HepG2 (cell line): Measurements from ENCODE around the gene WDR18. TPM values are rescaled to one million over a fixed set of nuclear protein-coding genes. Genes with fewer than 3 reads are reported as not detected.

Experiments used
- AKAP8 ChIP-seq: sonication (generic); formaldehyde crosslinking; IDR thresholded peaks from 2 replicates; pipeline ENCODE4 v1.5.1; 2020; ENCODE audit warnings: mild to moderate bottlenecking, missing genetic modification reagents
- CC2D1A ChIP-seq: sonication (generic); formaldehyde crosslinking; IDR thresholded peaks from 2 replicates; pipeline ENCODE4 v1.8.1; 2023; ENCODE audit warnings: mild to moderate bottlenecking, missing genetic modification reagents
- IRX3 ChIP-seq: sonication (generic); formaldehyde crosslinking; IDR thresholded peaks from 2 replicates; pipeline ENCODE4 v1.8.1; 2023; ENCODE audit warnings: mild to moderate bottlenecking, low read depth, missing genetic modification reagents, borderline replicate concordance
- MEIS1 ChIP-seq: sonication (generic); formaldehyde crosslinking; IDR thresholded peaks from 2 replicates; pipeline ENCODE4 v1.9.0; 2021; ENCODE audit warnings: mild to moderate bottlenecking, missing genetic modification reagents, moderate library complexity, borderline replicate concordance
- MYC ChIP-seq: sonication (generic); formaldehyde crosslinking; IDR thresholded peaks from 2 replicates; pipeline ENCODE4 v1.9.0; 2021; ENCODE audit warnings: missing genetic modification reagents, borderline replicate concordance
- NFKBIZ ChIP-seq: IDR thresholded peaks from 2 replicates; pipeline ENCODE4 v1.6.1; 2018; ENCODE audit warnings: missing genetic modification reagents, missing compliant biosample characterization
- SOX13 ChIP-seq, 3 experiments: fragments of 450-650 bp in 1 of 3; sonication (generic) in 1 of 3; formaldehyde crosslinking in 1 of 3; IDR thresholded peaks in 2 of 3; conservative IDR thresholded peaks in 1 of 3; 2 replicates each; pipeline versions ENCODE4 v1.5.0 to v1.6.1; 2016 to 2020; ENCODE audit warnings: antibody characterized with exemption in 1 of 3, mild to moderate bottlenecking in 1 of 3, missing compliant biosample characterization in 1 of 3, missing genetic modification reagents in 1 of 3, moderate library complexity in 1 of 3
- UBTF ChIP-seq: sonication (generic); formaldehyde crosslinking; IDR thresholded peaks from 2 replicates; pipeline ENCODE4 v1.4.0; 2020; ENCODE audit warnings: mild to moderate bottlenecking, missing genetic modification reagents
- polyA plus RNA-seq, 8 experiments: library from polyadenylated mRNA; depleted of rRNA in 3 of 8; stranded (reverse) in 7 of 8; unstranded in 1 of 8; fragments of >200 nt; fragmentation: Illumina TruSeq in 4 of 8; extraction: Trizol in 4 of 8; gene quantifications; 2 replicates each; pipeline versions ENCODE4 v1.2.1 to v1.2.3, GENCODE V29; 2011 to 2016; ENCODE audit warnings: low read depth in 4 of 8, missing spikeins in 1 of 8, mixed read lengths in 1 of 8; ENCODE audit not compliant: insufficient read depth in 1 of 8
- total RNA-seq, 5 experiments: library from RNA; depleted of rRNA; stranded (reverse); fragments of >200 nt; fragmentation: Illumina TruSeq; extraction: Trizol; gene quantifications; 2 replicates each; pipeline ENCODE4 v1.2.3, GENCODE V29; 2016; ENCODE audit warnings: low read depth in 1 of 5
- TF ChIP-seq, protein P1 (sequence below): sonication (generic); formaldehyde crosslinking; IDR thresholded peaks from 2 replicates; pipeline ENCODE4 v1.5.0; 2020; ENCODE audit warnings: mild to moderate bottlenecking, missing genetic modification reagents, borderline replicate concordance
- TF ChIP-seq, protein P2 (sequence below): sonication (generic); formaldehyde crosslinking; IDR thresholded peaks from 2 replicates; pipeline ENCODE4 v1.5.0; 2020; ENCODE audit warnings: missing genetic modification reagents
- TF ChIP-seq, protein P3 (sequence below), 2 experiments: sonication (generic) in 1 of 2; formaldehyde crosslinking in 1 of 2; IDR thresholded peaks; 2 replicates each; pipeline versions ENCODE4 v1.5.1 to v1.6.1; 2011 to 2020; ENCODE audit warnings: borderline replicate concordance in 1 of 2, low read depth in 1 of 2, low read length in 1 of 2, mild to moderate bottlenecking in 1 of 2, missing genetic modification reagents in 1 of 2, moderate library complexity in 1 of 2
- TF ChIP-seq, protein P4 (sequence below): sonication (generic); formaldehyde crosslinking; IDR thresholded peaks from 2 replicates; pipeline ENCODE4 v1.5.0; 2020; ENCODE audit warnings: missing genetic modification reagents

The WDR18 gene
- total and polyA plus RNA-seq, 2 of the 13 experiments (the other 11 are each of a cell fraction or from before 2014, with no cell fraction given), result 36.4 to 47.6 TPM

- TF ChIP-seq, protein P1, sequence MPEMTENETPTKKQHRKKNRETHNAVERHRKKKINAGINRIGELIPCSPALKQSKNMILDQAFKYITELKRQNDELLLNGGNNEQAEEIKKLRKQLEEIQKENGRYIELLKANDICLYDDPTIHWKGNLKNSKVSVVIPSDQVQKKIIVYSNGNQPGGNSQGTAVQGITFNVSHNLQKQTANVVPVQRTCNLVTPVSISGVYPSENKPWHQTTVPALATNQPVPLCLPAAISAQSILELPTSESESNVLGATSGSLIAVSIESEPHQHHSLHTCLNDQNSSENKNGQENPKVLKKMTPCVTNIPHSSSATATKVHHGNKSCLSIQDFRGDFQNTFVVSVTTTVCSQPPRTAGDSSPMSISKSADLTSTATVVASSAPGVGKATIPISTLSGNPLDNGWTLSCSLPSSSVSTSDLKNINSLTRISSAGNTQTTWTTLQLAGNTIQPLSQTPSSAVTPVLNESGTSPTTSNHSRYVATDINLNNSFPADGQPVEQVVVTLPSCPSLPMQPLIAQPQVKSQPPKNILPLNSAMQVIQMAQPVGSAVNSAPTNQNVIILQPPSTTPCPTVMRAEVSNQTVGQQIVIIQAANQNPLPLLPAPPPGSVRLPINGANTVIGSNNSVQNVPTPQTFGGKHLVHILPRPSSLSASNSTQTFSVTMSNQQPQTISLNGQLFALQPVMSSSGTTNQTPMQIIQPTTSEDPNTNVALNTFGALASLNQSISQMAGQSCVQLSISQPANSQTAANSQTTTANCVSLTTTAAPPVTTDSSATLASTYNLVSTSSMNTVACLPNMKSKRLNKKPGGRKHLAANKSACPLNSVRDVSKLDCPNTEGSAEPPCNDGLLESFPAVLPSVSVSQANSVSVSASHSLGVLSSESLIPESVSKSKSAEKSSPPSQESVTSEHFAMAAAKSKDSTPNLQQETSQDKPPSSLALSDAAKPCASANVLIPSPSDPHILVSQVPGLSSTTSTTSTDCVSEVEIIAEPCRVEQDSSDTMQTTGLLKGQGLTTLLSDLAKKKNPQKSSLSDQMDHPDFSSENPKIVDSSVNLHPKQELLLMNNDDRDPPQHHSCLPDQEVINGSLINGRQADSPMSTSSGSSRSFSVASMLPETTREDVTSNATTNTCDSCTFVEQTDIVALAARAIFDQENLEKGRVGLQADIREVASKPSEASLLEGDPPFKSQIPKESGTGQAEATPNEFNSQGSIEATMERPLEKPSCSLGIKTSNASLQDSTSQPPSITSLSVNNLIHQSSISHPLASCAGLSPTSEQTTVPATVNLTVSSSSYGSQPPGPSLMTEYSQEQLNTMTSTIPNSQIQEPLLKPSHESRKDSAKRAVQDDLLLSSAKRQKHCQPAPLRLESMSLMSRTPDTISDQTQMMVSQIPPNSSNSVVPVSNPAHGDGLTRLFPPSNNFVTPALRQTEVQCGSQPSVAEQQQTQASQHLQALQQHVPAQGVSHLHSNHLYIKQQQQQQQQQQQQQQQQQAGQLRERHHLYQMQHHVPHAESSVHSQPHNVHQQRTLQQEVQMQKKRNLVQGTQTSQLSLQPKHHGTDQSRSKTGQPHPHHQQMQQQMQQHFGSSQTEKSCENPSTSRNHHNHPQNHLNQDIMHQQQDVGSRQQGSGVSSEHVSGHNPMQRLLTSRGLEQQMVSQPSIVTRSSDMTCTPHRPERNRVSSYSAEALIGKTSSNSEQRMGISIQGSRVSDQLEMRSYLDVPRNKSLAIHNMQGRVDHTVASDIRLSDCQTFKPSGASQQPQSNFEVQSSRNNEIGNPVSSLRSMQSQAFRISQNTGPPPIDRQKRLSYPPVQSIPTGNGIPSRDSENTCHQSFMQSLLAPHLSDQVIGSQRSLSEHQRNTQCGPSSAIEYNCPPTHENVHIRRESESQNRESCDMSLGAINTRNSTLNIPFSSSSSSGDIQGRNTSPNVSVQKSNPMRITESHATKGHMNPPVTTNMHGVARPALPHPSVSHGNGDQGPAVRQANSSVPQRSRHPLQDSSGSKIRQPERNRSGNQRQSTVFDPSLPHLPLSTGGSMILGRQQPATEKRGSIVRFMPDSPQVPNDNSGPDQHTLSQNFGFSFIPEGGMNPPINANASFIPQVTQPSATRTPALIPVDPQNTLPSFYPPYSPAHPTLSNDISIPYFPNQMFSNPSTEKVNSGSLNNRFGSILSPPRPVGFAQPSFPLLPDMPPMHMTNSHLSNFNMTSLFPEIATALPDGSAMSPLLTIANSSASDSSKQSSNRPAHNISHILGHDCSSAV, result no peak
- TF ChIP-seq NFKBIZ, result peak; percentile 82; the same call in 1 of the 2 replicates
- peak; percentile 98 for TF ChIP-seq MYC
- TF ChIP-seq AKAP8 (CRISPR knock-in tag), result peak; percentile 95
- TF ChIP-seq UBTF (CRISPR knock-in tag), result peak; percentile 96
- TF ChIP-seq IRX3 (CRISPR knock-in tag), result no peak; the same call in 1 of the 2 replicates
- no peak; the same call in 1 of the 2 replicates for TF ChIP-seq SOX13 (IDR thresholded peaks at IDR 0.05)
- peak in 1 of 2 experiments; percentile 85; a peak in 2 of 4 replicates for TF ChIP-seq SOX13 (CRISPR knock-in tag; conservative IDR thresholded peaks at IDR 0.05 in 1 of 2, IDR thresholded peaks at IDR 0.05 in 1 of 2)
- peak; percentile 74 for TF ChIP-seq MEIS1 (CRISPR knock-in tag)
- TF ChIP-seq CC2D1A, result no peak
- TF ChIP-seq, protein P2, sequence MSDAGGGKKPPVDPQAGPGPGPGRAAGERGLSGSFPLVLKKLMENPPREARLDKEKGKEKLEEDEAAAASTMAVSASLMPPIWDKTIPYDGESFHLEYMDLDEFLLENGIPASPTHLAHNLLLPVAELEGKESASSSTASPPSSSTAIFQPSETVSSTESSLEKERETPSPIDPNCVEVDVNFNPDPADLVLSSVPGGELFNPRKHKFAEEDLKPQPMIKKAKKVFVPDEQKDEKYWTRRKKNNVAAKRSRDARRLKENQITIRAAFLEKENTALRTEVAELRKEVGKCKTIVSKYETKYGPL (CRISPR knock-in tag), result no peak
- TF ChIP-seq, protein P3, sequence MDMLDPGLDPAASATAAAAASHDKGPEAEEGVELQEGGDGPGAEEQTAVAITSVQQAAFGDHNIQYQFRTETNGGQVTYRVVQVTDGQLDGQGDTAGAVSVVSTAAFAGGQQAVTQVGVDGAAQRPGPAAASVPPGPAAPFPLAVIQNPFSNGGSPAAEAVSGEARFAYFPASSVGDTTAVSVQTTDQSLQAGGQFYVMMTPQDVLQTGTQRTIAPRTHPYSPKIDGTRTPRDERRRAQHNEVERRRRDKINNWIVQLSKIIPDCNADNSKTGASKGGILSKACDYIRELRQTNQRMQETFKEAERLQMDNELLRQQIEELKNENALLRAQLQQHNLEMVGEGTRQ (IDR thresholded peaks at IDR 0.05; ENCODE audit: low read depth, low read length), result 0 out of 2 replicates have a peak, but pooled peaks have one; percentile 18
- TF ChIP-seq, protein P3 (CRISPR knock-in tag; IDR thresholded peaks at IDR 0.05; ENCODE audit: borderline replicate concordance), result peak; percentile 54; the same call in 1 of the 2 replicates
- TF ChIP-seq, protein P4, sequence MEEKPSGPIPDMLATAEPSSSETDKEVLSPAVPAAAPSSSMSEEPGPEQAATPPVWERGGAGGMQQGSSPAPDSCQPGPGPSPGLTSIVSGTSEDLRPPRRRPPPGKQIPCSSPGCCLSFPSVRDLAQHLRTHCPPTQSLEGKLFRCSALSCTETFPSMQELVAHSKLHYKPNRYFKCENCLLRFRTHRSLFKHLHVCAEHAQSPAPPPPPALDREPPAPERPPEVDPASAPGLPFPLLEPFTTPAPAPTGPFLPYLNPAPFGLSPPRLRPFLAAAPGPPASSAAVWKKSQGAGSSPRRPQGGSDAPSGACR (CRISPR knock-in tag), result peak; percentile 47; the same call in 1 of the 2 replicates
Observed at GRCh38 chr19:934865-935479, 49.2 kb upstream of the WDR18 start (continued).
